Breast epithelium (tissue), 3 donors: Measurements from ENCODE around the gene SIM1.

Source experiments
- CTCF ChIP-seq, 3 donors: fragments of 450-650 bp; IDR thresholded peaks; one replicate each; pipeline ENCODE4 v1.5.1; 2016 to 2017; ENCODE audit warnings: antibody characterized with exemption in 3 of 3, mild to moderate bottlenecking in 3 of 3, moderate library complexity in 3 of 3
- POLR2A ChIP-seq: fragments of 450-650 bp; IDR thresholded peaks from one replicate; pipeline ENCODE4 v1.6.1; 2016; ENCODE audit warnings: antibody characterized with exemption, mild to moderate bottlenecking, moderate library complexity
- POLR2AphosphoS5 ChIP-seq, 3 donors: sonication (generic); formaldehyde crosslinking; IDR thresholded peaks; one replicate each; pipeline ENCODE4 v1.6.1; 2017; ENCODE audit warnings: antibody characterized with exemption in 3 of 3

- TF ChIP-seq CTCF (IDR thresholded peaks at IDR 0.05) (no peak), POLR2AphosphoS5 (IDR thresholded peaks at IDR 0.05) (no peak), POLR2A (no peak)
Observed at GRCh38 chr6:100382767-100383195, 81.9 kb downstream of the SIM1 start.
